K562 (cell line): Measurements from ENCODE around the gene C11orf91. TPM values are rescaled to one million over a fixed set of nuclear protein-coding genes. Genes with fewer than 3 reads are reported as not detected.
A peak's percentile ranks its signal among the peaks of the same experiment; 100 is the strongest.

Source experiments
- ATAC-seq: fragments of 200-7000 bp; cut with Tn5 transposase; 3 replicates; pipeline ENCODE4 v1.9.1; 2020; ENCODE audit warnings: moderate library complexity
- BruUV-seq: library from RNA; stranded (reverse); fragments of 400-500 nt; replicated peaks from 2 replicates; lab custom pipeline; 2021; lab: Mats Ljungman, UMichigan
- CTCF ChIA-PET: fragments of 300-600 bp; formaldehyde crosslinking; extraction: SDS; loops from one replicate; lab custom pipeline; 2021; ENCODE audit warnings: low intra/inter-chr PET ratio; lab: Yijun Ruan, JAX
- POLR2A ChIA-PET: fragments of 300-600, 350-650 bp; sonication (Branson Sonifier 250); formaldehyde crosslinking; extraction: SDS; loops from one replicate; lab custom pipeline; 2021; ENCODE audit warnings: antibody characterized with exemption, inconsistent platforms; lab: Yijun Ruan, JAX
- DNase-seq, 4 experiments: peaks; one replicate each; pipeline versions ENCODE4 v3.0.0 to v3.0.0-alpha.2; 2011 to 2018; ENCODE audit warnings: low spot score in 3 of 4, mixed read lengths in 3 of 4; ENCODE audit errors: extremely low read depth in 1 of 4
- FAIRE-seq: peaks from 2 replicates; lab custom pipeline; 2011; peaks lifted over from hg19 to GRCh38; lab: Jason Lieb, UNC
- H2AFZ ChIP-seq: 2 replicates; pipeline ENCODE4 v1.6.0; 2011; ENCODE audit warnings: low read depth, low read length, control low read depth, inconsistent platforms
- H3K27ac ChIP-seq: fragments of 200-600 bp; 3 replicates; pipeline ENCODE4 v1.8.0; 2011; ENCODE audit warnings: low read depth, mild to moderate bottlenecking, control low read depth, inconsistent platforms, low read length, moderate library complexity, mixed read lengths; ENCODE audit errors: extremely low read depth
- H3K27me3 ChIP-seq, 2 experiments: fragments of 300-600 bp in 1 of 2; 2 replicates in 1 of 2; 3 replicates in 1 of 2; pipeline versions ENCODE4 v1.6.0 to v1.8.0; 2011; ENCODE audit warnings: inconsistent platforms in 2 of 2, low read length in 2 of 2, mild to moderate bottlenecking in 1 of 2, mixed read lengths in 1 of 2, moderate library complexity in 1 of 2; ENCODE audit not compliant: control insufficient read depth in 2 of 2, insufficient read depth in 2 of 2
- H3K36me3 ChIP-seq: fragments of 300-600 bp; 3 replicates; pipeline ENCODE4 v1.8.0; 2011; ENCODE audit warnings: mild to moderate bottlenecking, low read length, inconsistent platforms; ENCODE audit not compliant: control insufficient read depth, insufficient read depth
- H3K4me1 ChIP-seq, 2 experiments: fragments of 200-600 bp in 1 of 2; replicated peaks in 1 of 2; 2 replicates in 1 of 2; 3 replicates in 1 of 2; pipeline versions ENCODE4 v1.5.1 to v1.8.0; 2011; ENCODE audit warnings: inconsistent platforms in 2 of 2, low read length in 2 of 2, mild to moderate bottlenecking in 1 of 2, mixed read lengths in 1 of 2, moderate library complexity in 1 of 2; ENCODE audit not compliant: control insufficient read depth in 2 of 2, insufficient read depth in 2 of 2
- H3K4me2 ChIP-seq: 2 replicates; pipeline ENCODE4 v1.6.1; 2011; ENCODE audit warnings: low read length, control low read depth, inconsistent platforms, mixed read lengths; ENCODE audit not compliant: insufficient read depth
- H3K4me3 ChIP-seq: fragments of 200-600 bp; sonication (generic), shearing (Covaris generic); 2 replicates; pipeline ENCODE4 v1.5.1; 2016; ENCODE audit warnings: control low read depth, inconsistent platforms
- H3K79me2 ChIP-seq: fragments of 200-600 bp; 3 replicates; pipeline ENCODE4 v1.8.0; 2011; ENCODE audit warnings: low read length, inconsistent platforms; ENCODE audit not compliant: control insufficient read depth, insufficient read depth
- H3K9ac ChIP-seq, 2 experiments: 2 replicates each; pipeline versions ENCODE4 v1.6.0 to v1.6.1; 2011; ENCODE audit warnings: low read depth in 2 of 2, low read length in 2 of 2, control low read depth in 1 of 2, inconsistent platforms in 1 of 2, mild to moderate bottlenecking in 1 of 2, mixed read lengths in 1 of 2; ENCODE audit not compliant: insufficient read depth in 1 of 2
- H3K9me1 ChIP-seq: one replicate; pipeline ENCODE4 v1.6.0; 2011; ENCODE audit warnings: inconsistent platforms, mild to moderate bottlenecking, low read length, moderate library complexity; ENCODE audit not compliant: control insufficient read depth, insufficient read depth
- H3K9me3 ChIP-seq: replicated peaks from 2 replicates; pipeline ENCODE4 v1.5.1; 2011; ENCODE audit warnings: low read depth, low read length, inconsistent platforms; ENCODE audit not compliant: control insufficient read depth, insufficient read depth
- H4K20me1 ChIP-seq: replicated peaks from 2 replicates; pipeline ENCODE4 v1.6.1; 2011; ENCODE audit warnings: low read length, inconsistent platforms, mixed read lengths; ENCODE audit not compliant: control insufficient read depth, insufficient read depth
- E2F3 ChIP-seq: fragments of 250-450 bp; sonication (Bioruptor Pico); IDR thresholded peaks from 2 replicates; pipeline ENCODE4 v1.4.0; 2020; ENCODE audit warnings: mild to moderate bottlenecking
- SMARCA5 ChIP-seq: fragments of 450-650 bp; IDR thresholded peaks from 2 replicates; pipeline ENCODE4 v1.6.1; 2016
- SPI1 ChIP-seq: IDR thresholded peaks from 2 replicates; pipeline ENCODE4 v1.6.1; 2011; ENCODE audit warnings: low read depth, low read length, control low read depth, borderline replicate concordance
- TCF15 ChIP-seq: fragments of 250-450 bp; sonication (Bioruptor Pico); IDR thresholded peaks from 2 replicates; pipeline ENCODE4 v1.8.0; 2022; ENCODE audit warnings: moderate library complexity, mild to moderate bottlenecking, inconsistent platforms
- WGBS: fragments of 100-300 bp; shearing (Covaris generic); methylation state at CpG from one replicate; pipeline ENCODE4 v1.1.6; 2016; ENCODE audit warnings: low coverage, mixed read lengths; ENCODE audit not compliant: insufficient coverage; ENCODE audit errors: missing lambda C conversion rate; 5-methylcytosine and 5-hydroxymethylcytosine counted together
- in situ Hi-C: fragments of 300-500 bp; cut with MboI; formaldehyde crosslinking; loops from 4 replicates; pipeline ENCODE4 v1.15.0; 2018; ENCODE audit warnings: inconsistent platforms, mixed read lengths
- intact Hi-C: fragments of 100-400 bp; cut with micrococcal nuclease; formaldehyde crosslinking; loops from 2 replicates; pipeline ENCODE4 v1.14.2; 2022
- polyA plus RNA-seq, 8 experiments: library from polyadenylated mRNA; depleted of rRNA in 4 of 8; stranded (reverse) in 5 of 8; unstranded in 3 of 8; fragments of >200 nt; fragmentation: Nextera tagmentation in 2 of 8; fragmentation: Illumina TruSeq in 1 of 8; extraction: Ambion mirVana in 2 of 8; extraction: Trizol in 1 of 8; gene quantifications; 2 replicates each; pipeline versions ENCODE4 v1.2.1 to v1.2.3, GENCODE V29; 2011 to 2014; ENCODE audit warnings: inconsistent platforms in 1 of 8, missing spikeins in 1 of 8
- total RNA-seq, 7 experiments: library from RNA; depleted of rRNA in 6 of 7; stranded (reverse); fragments of >200 nt in 6 of 7; fragmentation: Illumina TruSeq in 2 of 7; extraction: Trizol in 2 of 7; gene quantifications; 2 replicates each; pipeline versions ENCODE4 v1.2.1 to v1.2.3, GENCODE V29; 2011 to 2021; ENCODE audit warnings: low replicate concordance in 1 of 7
- TF ChIP-seq, protein P1 (sequence below): IDR thresholded peaks from 2 replicates; pipeline ENCODE4 v1.6.1; 2012; ENCODE audit warnings: low read depth, low read length, improper control_type of control experiment, borderline replicate concordance

C11orf91 gene
- total and polyA plus RNA-seq, 9 of the 15 experiments (the other 6 are each of a cell fraction or from before 2014, with no cell fraction given), result not detected

DNA sequence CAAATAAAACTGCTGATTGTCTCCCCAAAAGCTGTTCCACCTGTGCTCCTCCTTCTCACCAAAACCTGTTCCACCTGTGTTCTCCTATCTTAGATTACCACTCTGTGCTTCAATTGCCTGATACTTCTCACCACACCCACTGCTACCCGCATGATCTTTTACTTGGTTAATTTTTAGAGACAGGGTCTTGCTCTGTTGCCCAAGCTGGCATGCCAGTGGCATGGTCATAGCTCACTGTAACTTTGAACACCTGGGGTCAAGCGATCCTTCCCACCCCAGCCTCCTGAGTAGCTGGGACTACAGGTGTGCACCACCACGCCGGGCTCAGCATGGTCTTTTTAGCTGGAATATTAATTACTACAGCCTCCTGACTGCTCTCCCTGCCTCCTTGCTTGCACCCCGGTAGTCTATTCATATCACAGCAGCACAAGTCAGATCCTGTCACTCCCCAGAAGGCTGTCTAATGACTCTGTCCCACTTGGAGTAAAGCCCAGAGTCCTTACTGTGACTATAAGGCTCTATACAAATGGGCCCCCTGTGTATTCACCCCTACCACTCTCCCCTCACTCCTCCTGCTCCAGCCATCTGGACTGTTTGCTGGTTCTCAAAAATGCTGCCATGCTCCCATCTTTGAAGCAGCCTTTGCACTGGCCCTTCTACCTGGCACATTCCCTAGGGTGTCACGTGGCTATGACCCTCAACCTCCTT lies 3.5 kb downstream of the C11orf91 start:
- H3K9me1 ChIP-seq, result no peaks in the 10 kb centered on the region
- no peaks in the 10 kb centered on the region for H4K20me1 ChIP-seq
- H3K79me2 ChIP-seq, result no peaks in the 10 kb centered on the region
- ATAC-seq, result no peak
- no peak overlapping the region for H3K4me2 ChIP-seq
- TF ChIP-seq E2F3 (no peak), TCF15 (CRISPR knock-in tag) (no peak)
- intact Hi-C loops (no loop called here), in situ Hi-C loops (no loop called here)
- under 1% methylated on average over 6 of the region's 6 CpGs for WGBS
- CTCF ChIA-PET, result no interaction called here
- H3K9me3 ChIP-seq, result no peaks in the 10 kb centered on the region
- no peaks in the 10 kb centered on the region for H3K36me3 ChIP-seq
- no peak for FAIRE-seq
- H3K4me3 ChIP-seq, result no peak overlapping the region
- no peak overlapping the region for H2AFZ ChIP-seq
- no peak overlapping the region for H3K9ac ChIP-seq
- no peak for DNase-seq
- H3K27ac ChIP-seq, result no peak overlapping the region
- H3K27me3 ChIP-seq, result peaks cover 19 to 45% of the 10 kb centered on the region in 2 experiments
- BruUV-seq, result no TSS peak
- POLR2A ChIA-PET, result interaction anchor here (0.7 to 1.6 kb wide), 2 partner anchors 18 to 111 kb away, joined by 4 to 5 read pairs; no protein-coding TSS in a partner anchor
- peaks cover 16 to 18% of the 10 kb centered on the region in 2 experiments for H3K4me1 ChIP-seq

DNA sequence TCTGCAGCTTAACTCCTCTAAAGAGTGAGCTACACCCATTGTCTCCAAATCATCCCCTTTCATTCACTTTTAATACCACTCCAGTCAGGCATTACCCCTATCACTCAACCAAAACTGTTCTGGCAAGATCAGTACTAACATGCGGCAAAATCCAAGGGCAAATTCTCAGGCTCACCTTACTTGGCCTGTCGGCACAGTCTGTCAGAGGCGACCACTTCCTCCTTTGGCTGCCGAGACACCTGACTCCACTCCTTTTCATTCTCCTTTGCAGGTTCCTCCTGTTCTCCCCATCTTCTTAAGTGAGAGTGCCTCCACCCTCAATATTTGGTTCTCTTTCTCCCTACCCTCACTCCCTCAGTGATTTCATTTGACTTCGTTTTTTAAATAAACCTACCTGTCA lies 4.2 kb downstream of the C11orf91 start:
- no peak for ATAC-seq
- Histone ChIP-seq H3K9ac (no peak overlapping the region), H2AFZ (no peak overlapping the region), H3K4me2 (no peak overlapping the region), H3K9me3 (no peaks in the 10 kb centered on the region), H3K79me2 (no peaks in the 10 kb centered on the region), H3K4me3 (no peak overlapping the region), H3K36me3 (no peaks in the 10 kb centered on the region), H3K4me1 (peaks cover 10 to 18% of the 10 kb centered on the region in 2 experiments; a peak in 4 of 5 replicates), H3K9me1 (no peaks in the 10 kb centered on the region), H3K27ac (no peak overlapping the region), H3K27me3 (peaks cover 19 to 45% of the 10 kb centered on the region in 2 experiments), H4K20me1 (no peaks in the 10 kb centered on the region)
- no peak for DNase-seq
- ChIA-PET POLR2A (interaction anchor here (0.7 to 1.6 kb wide), 2 partner anchors 17 to 111 kb away, joined by 4 to 5 read pairs; no protein-coding TSS in a partner anchor), CTCF (no interaction called here)
- WGBS, result 13% methylated on average over 5 of the region's 5 CpGs
- TF ChIP-seq, protein P1, sequence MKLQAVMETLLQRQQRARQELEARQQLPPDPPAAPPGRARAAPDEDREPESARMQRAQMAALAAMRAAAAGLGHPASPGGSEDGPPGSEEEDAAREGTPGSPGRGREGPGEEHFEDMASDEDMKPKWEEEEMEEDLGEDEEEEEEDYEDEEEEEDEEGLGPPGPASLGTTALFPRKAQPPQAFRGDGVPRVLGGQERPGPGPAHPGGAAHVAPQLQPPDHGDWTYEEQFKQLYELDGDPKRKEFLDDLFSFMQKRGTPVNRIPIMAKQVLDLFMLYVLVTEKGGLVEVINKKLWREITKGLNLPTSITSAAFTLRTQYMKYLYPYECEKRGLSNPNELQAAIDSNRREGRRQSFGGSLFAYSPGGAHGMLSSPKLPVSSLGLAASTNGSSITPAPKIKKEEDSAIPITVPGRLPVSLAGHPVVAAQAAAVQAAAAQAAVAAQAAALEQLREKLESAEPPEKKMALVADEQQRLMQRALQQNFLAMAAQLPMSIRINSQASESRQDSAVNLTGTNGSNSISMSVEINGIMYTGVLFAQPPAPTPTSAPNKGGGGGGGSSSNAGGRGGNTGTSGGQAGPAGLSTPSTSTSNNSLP, result no peak
- TF ChIP-seq SPI1, result peak; percentile 81
- TF ChIP-seq SMARCA5, result no peak
- intact Hi-C loops, result no loop called here
- BruUV-seq, result no TSS peak
- no peak for FAIRE-seq
- in situ Hi-C loops, result no loop called here
